HEK293T (cell line): ENCODE results near the gene RIT2.

Experiments
- CTCF ChIA-PET: fragments of 350-600 bp; formaldehyde crosslinking; extraction: SDS; loops from one replicate; lab custom pipeline; 2021; ENCODE audit warnings: antibody characterized with exemption, inconsistent platforms; lab: Yijun Ruan, JAX
- POLR2A ChIA-PET: fragments of 350-600 bp; formaldehyde crosslinking; extraction: SDS; loops from one replicate; lab custom pipeline; 2020; ENCODE audit warnings: antibody characterized with exemption, inconsistent platforms; lab: Yijun Ruan, JAX
- DNase-seq: peaks from one replicate; pipeline ENCODE4 v3.0.0; 2012; ENCODE audit warnings: mixed read lengths; ENCODE audit errors: extremely low spot score
- ARNT ChIP-seq: fragments of 450-650 bp; IDR thresholded peaks from 2 replicates; pipeline ENCODE4 v1.6.1; 2017; ENCODE audit warnings: mild to moderate bottlenecking
- BHLHE40 ChIP-seq: fragments of 450-650 bp; IDR thresholded peaks from 2 replicates; pipeline ENCODE4 v1.6.1; 2016; ENCODE audit warnings: mild to moderate bottlenecking, moderate library complexity, borderline replicate concordance
- CTBP1 ChIP-seq: fragments of 450-650 bp; IDR thresholded peaks from 2 replicates; pipeline ENCODE4 v1.6.1; 2016; ENCODE audit warnings: borderline replicate concordance
- ELF4 ChIP-seq: fragments of 450-650 bp; IDR thresholded peaks from 2 replicates; pipeline ENCODE4 v1.6.1; 2017; ENCODE audit warnings: antibody characterized with exemption
- FOXA1 ChIP-seq: fragments of 450-650 bp; IDR thresholded peaks from 2 replicates; pipeline ENCODE4 v1.6.1; 2016; ENCODE audit warnings: mild to moderate bottlenecking
- FOXK2 ChIP-seq: fragments of 450-650 bp; IDR thresholded peaks from 2 replicates; pipeline ENCODE4 v1.6.1; 2016; ENCODE audit warnings: mild to moderate bottlenecking
- FOXM1 ChIP-seq: fragments of 450-650 bp; IDR thresholded peaks from 2 replicates; pipeline ENCODE4 v1.6.1; 2017; ENCODE audit warnings: mild to moderate bottlenecking, borderline replicate concordance
- HDGF ChIP-seq: fragments of 450-650 bp; IDR thresholded peaks from 2 replicates; pipeline ENCODE4 v1.6.1; 2017; ENCODE audit warnings: antibody characterized with exemption, borderline replicate concordance
- L3MBTL2 ChIP-seq: fragments of 450-650 bp; conservative IDR thresholded peaks from 2 replicates; pipeline ENCODE4 v1.6.1; 2016; ENCODE audit warnings: mild to moderate bottlenecking
- LEF1 ChIP-seq: fragments of 450-650 bp; IDR thresholded peaks from 2 replicates; pipeline ENCODE4 v1.6.1; 2017; ENCODE audit warnings: mild to moderate bottlenecking, borderline replicate concordance
- NFRKB ChIP-seq: fragments of 450-650 bp; IDR thresholded peaks from 2 replicates; pipeline ENCODE4 v1.6.1; 2016; ENCODE audit warnings: mild to moderate bottlenecking, moderate library complexity
- PKNOX1 ChIP-seq: fragments of 450-650 bp; IDR thresholded peaks from 2 replicates; pipeline ENCODE4 v1.6.1; 2016
- SP1 ChIP-seq: fragments of 450-650 bp; IDR thresholded peaks from 2 replicates; pipeline ENCODE4 v1.6.1; 2017
- SUZ12 ChIP-seq: fragments of 450-650 bp; IDR thresholded peaks from 2 replicates; pipeline ENCODE4 v1.6.1; 2016; ENCODE audit warnings: mild to moderate bottlenecking
- TARDBP ChIP-seq: fragments of 450-650 bp; IDR thresholded peaks from 2 replicates; pipeline ENCODE4 v1.6.1; 2016
- ZNF384 ChIP-seq: fragments of 450-650 bp; IDR thresholded peaks from 2 replicates; pipeline ENCODE4 v1.6.1; 2016

The RIT2 gene

GRCh38 chr18:43060020-43060419 lies 55.5 kb downstream of the RIT2 start:
- POLR2A ChIA-PET = no interaction called here
- no peak for DNase-seq
- TF ChIP-seq HDGF (no peak), NFRKB (no peak), L3MBTL2 (no peak)
- CTCF ChIA-PET = no interaction called here

- TF ChIP-seq ZNF384 = no peak
- TF ChIP-seq BHLHE40 = no peak
- TF ChIP-seq ARNT = no peak
- DNase-seq = no peak
- CTCF ChIA-PET = no interaction called here
- POLR2A ChIA-PET = no interaction called here
Observed at GRCh38 chr18:43054815-43055519, 60.5 kb downstream of the RIT2 start.

- DNase-seq = no peak
- TF ChIP-seq BHLHE40 (no peak), FOXM1 (no peak), LEF1 (no peak), FOXK2 (no peak), SP1 (no peak), FOXA1 (no peak), TARDBP (no peak), ELF4 (no peak), L3MBTL2 (no peak), ARNT (no peak)
- POLR2A ChIA-PET = no interaction called here
- CTCF ChIA-PET = no interaction called here
Observed at GRCh38 chr18:43049021-43049420, 66.5 kb downstream of the RIT2 start.

GRCh38 chr18:43046322-43046721 lies 69.2 kb downstream of the RIT2 start:
- no peak for DNase-seq
- POLR2A ChIA-PET = no interaction called here
- CTCF ChIA-PET = no interaction called here
- TF ChIP-seq SUZ12 (no peak), TARDBP (no peak), CTBP1 (no peak), BHLHE40 (no peak), FOXK2 (no peak), ARNT (no peak), HDGF (no peak), L3MBTL2 (no peak), NFRKB (no peak), ZNF384 (no peak), FOXM1 (no peak), SP1 (no peak), ELF4 (no peak), PKNOX1 (no peak), FOXA1 (no peak), LEF1 (no peak)

GRCh38 chr18:43043626-43044025 lies 71.9 kb downstream of the RIT2 start:
- no peak for TF ChIP-seq ELF4
- TF ChIP-seq FOXK2 = no peak
- TF ChIP-seq L3MBTL2 = no peak
- TF ChIP-seq ZNF384 = no peak
- no peak for TF ChIP-seq HDGF
- TF ChIP-seq PKNOX1 = no peak
- no peak for TF ChIP-seq SUZ12
- TF ChIP-seq FOXA1 = no peak
- TF ChIP-seq CTBP1 = no peak
- no peak for TF ChIP-seq SP1
- no peak for TF ChIP-seq FOXM1
- TF ChIP-seq LEF1 = no peak
- TF ChIP-seq NFRKB = no peak
- no peak for TF ChIP-seq BHLHE40
- TF ChIP-seq TARDBP = no peak
- TF ChIP-seq ARNT = no peak
- no peak for DNase-seq
- POLR2A ChIA-PET = no interaction called here
- CTCF ChIA-PET = no interaction called here

GRCh38 chr18:43040281-43040680 lies 75.2 kb downstream of the RIT2 start:
- DNase-seq = no peak
- no peak for TF ChIP-seq SP1
- TF ChIP-seq PKNOX1 = no peak
- ChIA-PET POLR2A (no interaction called here), CTCF (no interaction called here)
